Anterior cingulate cortex (tissue), 58 donors: ENCODE data around the gene KAT2B.
A peak's percentile ranks its signal among the peaks of the same experiment; 100 is the strongest.

Experiments used
- DNase-seq, 58 donors: peaks; one replicate each; lab custom pipeline; 2025; lab: John Stamatoyannopoulos, UW

KAT2B gene

GRCh38 chr3:20062996-20063395, 22.8 kb downstream of the KAT2B start:
- no peak for DNase-seq

- no peak for DNase-seq
Measured at GRCh38 chr3:20064387-20064786, 24.1 kb downstream of the KAT2B start.

- DNase-seq: no peak
Measured at GRCh38 chr3:20064796-20065564, 24.7 kb downstream of the KAT2B start.

GRCh38 chr3:20066079-20066478, 25.8 kb downstream of the KAT2B start:
- DNase-seq: no peak

GRCh38 chr3:20066850-20067617, 26.8 kb downstream of the KAT2B start:
- DNase-seq: no peak

- DNase-seq: no peak
Measured at GRCh38 chr3:20068512-20069177, 28.4 kb downstream of the KAT2B start.

GRCh38 chr3:20069178-20069532, 28.9 kb downstream of the KAT2B start:
- DNase-seq: no peak

- DNase-seq: no peak
Measured at GRCh38 chr3:20071175-20071574, 30.9 kb downstream of the KAT2B start.

- peak in 31 of 58 donors; percentile 12 to 84 (median 50) for DNase-seq
Measured at GRCh38 chr3:20072422-20072821, 32.2 kb downstream of the KAT2B start.

- no peak for DNase-seq
Measured at GRCh38 chr3:20073068-20073467, 32.8 kb downstream of the KAT2B start.

- no peak for DNase-seq
Measured at GRCh38 chr3:20073683-20074082, 33.4 kb downstream of the KAT2B start.

- DNase-seq: no peak
Measured at GRCh38 chr3:20074226-20075063, 34.2 kb downstream of the KAT2B start.

- DNase-seq: no peak
Measured at GRCh38 chr3:20075197-20075596, 35.0 kb downstream of the KAT2B start.

- DNase-seq: no peak
Measured at GRCh38 chr3:20076296-20076997, 36.2 kb downstream of the KAT2B start.

- no peak for DNase-seq
Measured at GRCh38 chr3:20077068-20077467, 36.8 kb downstream of the KAT2B start.

- no peak for DNase-seq
Measured at GRCh38 chr3:20078194-20078714, 38.0 kb downstream of the KAT2B start.

- peak in 8 of 58 donors; percentile 12 to 37 (median 25) for DNase-seq
Measured at GRCh38 chr3:20079621-20080020, 39.4 kb downstream of the KAT2B start.

- peak in 30 of 58 donors; percentile 9 to 74 (median 34) for DNase-seq
Measured at GRCh38 chr3:20080956-20081554, 40.8 kb downstream of the KAT2B start.

- DNase-seq: no peak
Measured at GRCh38 chr3:20083253-20083652, 43.0 kb downstream of the KAT2B start.
